HG02610 (cell line): ENCODE data around the gene CES5A.
"Not testable (repeated sequence)": the region's sequence is repeated elsewhere in the genome, so short reads cannot be mapped to it uniquely, and the experiment has no call there.

Experiments used
- ATAC-seq: cut with Tn5 transposase; IDR thresholded peaks from one replicate; pipeline ENCODE4 v1.9.1; 2021; ENCODE audit warnings: mild to moderate bottlenecking, moderate library complexity; ENCODE audit not compliant: unreplicated experiment

The CES5A gene

DNA sequence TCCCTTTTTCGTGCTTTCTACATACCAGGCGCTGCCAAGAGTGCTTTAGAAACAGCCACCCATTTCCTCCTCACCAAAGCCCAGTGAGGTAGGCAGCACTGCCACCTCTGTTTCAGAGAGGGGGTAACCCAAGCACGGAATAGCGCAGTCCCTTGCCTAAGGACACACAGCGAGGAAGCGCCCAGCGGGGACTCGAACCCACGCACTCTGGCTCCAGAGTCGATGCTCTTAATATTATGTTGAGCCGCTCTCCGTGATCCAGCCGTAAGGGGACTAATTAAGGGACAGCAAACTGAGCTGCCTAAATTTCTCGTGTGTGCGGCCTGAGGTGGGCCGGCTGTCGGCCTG lies 42.8 kb downstream of the CES5A start:
- ATAC-seq, result no peak

DNA sequence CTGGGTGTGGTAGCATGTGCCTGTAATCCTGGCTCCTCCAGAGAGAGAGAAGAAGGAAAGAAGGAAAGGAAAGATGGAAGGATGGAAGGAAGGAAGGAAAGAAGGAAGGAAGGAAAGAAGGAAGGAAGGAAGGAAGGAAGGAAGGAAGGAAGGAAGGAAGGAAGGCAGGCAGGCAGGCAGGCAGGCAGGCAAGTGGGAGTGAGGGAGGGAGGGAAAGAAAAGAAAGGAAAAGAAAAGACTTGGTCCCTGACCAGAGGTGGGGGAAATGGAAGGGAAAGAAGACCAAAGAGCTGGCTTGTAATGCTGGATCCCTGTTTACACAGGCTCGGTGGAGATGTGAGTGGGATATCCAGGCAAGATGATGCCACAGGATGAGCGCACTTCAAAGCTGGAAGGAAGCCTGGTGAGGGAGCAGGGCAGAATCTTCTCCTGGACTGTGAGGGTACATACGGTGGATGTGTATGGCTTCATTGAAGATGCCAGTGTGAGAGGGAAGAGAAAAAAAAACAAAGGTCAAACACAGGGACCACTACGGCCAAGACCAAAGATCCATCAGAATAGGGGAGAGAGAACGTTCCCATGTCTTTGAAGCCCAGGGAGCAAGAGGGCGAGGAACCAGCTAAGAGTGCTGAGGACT lies 44.4 kb downstream of the CES5A start:
- ATAC-seq, result no peak

DNA sequence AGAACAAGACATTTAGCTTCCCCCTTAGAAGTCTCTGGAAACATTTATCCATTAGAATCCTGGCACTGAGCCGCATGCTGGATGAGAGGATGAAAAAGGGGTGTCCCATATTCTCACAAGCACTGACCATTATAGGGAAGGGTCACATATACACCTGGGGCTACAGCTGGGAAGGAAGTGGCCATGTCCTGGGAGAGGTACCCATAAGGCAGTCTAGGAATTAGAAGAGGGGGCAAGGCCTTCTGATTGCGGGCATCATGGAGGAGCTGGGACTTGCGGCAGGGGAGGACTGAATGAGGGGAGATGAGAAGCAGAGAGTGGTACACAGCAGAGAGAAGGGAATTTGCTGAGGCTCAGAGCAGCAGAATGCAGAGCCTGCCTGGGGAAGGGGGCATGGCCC lies 45.9 kb downstream of the CES5A start:
- ATAC-seq, result not testable (repeated sequence)

DNA sequence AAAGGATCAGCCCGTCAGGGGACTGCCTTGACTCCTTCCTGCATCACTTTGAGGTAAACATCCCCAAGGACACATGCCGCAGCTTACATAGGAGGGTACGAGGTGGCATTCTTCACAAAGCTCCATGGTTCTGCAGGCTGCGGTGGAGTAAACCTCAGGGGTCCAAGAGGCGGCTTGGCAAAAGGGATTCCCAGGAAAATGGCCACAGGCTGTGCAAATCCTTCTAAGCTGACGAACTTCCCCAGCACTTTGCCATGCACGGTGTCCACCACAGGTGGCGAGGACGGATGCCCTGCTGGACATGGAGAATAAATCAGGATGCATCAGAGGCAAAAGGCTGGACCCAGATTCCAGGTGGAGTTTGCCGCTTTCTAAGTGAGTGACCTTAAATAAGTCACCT lies 46.5 kb downstream of the CES5A start:
- no peak for ATAC-seq

DNA sequence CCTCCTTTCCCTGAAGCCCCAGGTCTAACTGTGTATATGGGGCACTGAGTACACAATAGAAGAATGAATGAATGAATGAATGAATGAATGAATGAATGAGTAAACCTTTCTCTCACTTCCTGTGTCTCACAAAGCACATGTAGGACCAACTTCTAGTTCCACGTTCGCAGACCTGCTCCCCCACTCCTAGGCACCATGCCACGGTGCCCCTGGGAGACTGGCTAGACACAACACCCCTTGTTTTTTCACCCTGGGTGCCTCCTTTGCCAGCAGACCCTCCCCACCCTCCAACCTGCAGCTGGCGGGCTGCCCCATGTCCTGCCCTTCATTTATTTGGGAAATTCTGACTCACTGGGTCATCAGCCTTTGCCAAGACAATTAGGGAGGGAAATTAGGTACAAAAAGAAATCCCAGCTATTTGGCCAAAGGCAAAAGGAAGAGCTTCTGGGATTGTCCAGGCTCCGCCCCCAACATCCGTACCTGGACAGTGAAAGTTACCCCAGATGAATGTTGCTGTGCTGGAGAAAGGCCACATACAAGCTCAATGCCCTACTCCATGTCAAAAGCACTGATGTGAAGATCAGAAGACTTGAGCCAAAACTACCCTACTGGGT lies 50.0 kb downstream of the CES5A start:
- no peak for ATAC-seq

DNA sequence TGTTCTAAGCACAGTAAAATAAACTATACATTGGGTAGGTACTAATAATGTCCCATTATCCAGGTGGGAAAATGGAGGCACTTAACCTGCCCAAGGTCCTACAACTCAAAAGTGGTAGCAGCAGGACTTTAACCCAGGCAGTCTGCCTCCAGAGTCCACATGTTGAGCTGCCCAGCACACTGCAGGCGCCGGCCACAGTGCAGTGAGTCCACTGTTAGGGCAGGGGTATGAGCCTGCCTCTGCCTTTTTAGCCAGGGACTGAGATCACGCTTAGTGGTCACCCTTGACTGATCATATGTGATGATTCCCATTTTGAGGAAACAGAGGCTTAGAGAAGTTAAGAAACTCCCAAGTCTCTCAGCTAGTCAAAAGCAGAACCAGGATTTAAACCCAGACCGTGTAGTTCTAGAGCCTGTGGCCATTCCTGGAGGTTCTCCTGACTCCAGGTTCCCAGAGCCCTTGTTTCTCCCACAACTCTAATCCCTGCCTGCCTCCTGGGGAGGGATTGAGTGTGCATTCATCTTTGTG lies 50.6 kb downstream of the CES5A start:
- no peak for ATAC-seq

DNA sequence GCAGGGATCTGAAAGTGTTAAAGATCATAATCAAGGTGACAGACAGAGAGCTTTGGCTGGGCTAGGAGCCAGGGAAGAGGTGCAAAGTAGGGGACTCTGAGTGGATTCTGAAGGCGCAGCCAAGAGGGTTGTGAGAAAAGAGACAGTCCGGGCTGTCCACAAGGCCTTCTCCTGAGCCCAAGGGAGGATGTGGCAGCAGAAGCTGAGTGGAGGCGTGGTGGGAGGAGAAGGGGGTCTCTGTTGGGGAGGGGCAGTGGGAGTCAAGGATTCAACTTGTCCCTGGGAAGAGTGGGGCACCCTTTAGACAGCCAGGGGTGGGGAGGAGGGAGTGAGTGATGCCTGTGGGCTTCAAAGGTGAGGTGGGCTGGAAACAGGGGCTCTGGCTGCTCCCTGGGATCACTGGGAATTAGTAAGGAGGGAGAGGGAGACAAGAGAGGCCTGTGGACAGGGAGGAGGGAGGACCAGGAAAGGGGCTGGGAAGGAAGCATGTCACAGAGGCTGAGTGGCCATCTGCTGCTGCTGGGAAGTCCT lies 52.8 kb downstream of the CES5A start:
- no peak for ATAC-seq

DNA sequence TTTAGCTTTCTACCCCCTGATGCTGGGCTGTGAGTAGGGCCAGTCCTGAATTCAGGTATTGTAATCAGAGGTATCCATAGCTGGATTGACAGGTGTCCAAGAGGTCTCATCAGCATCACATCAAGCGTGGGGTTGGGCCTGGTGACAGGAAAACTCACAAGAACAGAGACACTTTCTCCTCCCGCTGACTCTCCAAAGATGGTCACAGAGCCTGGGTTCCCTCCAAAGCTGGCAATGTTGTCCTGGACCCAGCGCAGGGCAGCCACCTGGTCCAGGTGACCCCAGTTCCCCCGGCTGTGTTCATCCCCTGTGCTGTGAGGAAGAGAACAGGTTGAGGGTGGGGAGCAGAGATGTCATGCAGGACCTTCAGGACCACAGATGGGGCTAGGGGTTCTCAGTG lies 54.0 kb downstream of the CES5A start:
- no peak for ATAC-seq

DNA sequence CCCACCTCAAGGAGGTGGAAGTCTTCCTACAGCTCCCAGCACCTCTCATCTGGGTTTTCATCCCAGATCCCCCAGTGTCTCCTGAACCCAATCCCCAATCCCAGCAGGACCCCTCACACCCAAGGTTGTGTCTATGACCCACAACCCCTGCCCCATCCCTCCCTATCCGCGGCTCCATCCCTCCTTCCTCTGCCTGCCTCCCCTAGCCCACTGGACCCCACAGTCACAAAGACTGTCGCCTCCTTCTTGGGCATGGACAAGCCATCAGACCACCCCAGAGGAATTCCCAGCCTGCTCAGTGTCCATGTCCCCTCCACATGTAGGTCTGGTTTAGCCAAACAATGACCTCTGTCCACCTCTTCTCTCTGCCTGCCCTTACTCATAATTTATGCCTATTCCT lies 54.6 kb downstream of the CES5A start:
- ATAC-seq, result no peak

DNA sequence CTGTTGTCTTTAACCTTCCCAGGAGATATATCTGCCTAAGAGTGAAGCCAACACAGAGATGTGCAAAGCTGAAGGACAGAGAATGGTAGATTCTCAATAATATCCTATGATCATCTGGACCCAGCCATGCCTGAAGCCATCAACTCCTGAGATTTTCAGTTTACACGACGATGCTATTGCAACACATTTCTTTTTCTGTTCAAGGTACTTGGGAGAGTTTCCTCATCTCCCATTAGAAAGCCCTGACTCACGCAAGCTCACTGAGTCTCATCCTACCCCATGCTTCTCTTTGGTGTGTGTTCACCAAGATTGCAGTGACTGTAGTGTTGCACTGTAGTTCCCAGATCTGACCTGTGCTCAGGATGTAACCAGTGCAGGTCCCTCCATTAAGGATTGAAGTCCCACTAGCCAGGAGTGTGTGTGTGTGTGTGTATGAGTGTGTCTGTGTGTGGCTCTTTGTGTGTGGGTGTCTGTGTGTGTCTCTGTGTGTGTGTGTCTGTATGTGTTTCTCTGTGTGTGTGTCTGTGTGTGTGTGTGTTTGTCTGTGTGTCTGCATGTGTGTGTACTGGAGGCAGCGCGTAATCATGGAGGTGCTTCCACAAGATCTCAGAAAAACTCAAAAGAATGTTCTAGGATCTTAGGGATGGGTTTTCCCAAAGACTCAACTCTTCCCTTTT lies 57.8 kb downstream of the CES5A start:
- no peak for ATAC-seq

DNA sequence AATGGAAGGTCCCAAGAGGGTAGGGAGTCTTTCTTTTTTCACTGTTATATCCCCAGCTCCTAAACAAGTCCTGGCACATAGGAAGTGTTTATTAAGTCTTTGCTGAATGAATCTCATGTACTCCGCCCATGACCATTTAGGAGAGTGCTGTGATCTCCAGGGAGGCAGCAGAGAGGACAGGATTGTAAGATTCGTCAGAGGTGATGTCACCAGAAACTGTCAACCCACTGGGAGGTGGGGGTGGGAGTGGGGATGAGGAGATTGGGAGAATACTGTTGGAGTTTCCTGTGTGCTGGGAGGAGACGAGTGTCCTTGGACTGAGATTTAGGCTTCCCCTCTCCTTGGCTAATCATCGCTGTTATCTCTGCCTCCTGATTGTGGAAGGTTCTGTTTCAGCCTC lies 59.0 kb downstream of the CES5A start:
- ATAC-seq, result not testable (repeated sequence)

DNA sequence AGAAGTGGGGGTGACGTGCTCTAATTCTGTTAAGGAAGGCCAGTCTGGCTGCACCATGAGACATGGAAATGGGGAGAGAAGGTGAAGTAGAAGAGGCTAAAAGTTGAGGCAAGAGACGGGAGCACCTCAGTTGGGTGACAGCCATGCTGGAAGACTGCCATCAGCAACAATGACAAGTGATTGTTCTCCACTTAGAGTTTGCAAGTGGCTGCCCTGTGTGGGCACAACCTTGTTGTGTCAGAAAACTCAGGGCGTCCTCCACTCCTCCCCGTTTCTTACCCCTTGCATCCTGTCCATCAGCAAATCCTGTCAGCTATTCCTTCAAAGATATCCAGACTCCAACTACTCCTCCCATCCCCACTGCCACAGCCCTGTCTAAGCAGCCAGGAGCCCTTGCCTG lies 59.9 kb downstream of the CES5A start:
- ATAC-seq, result no peak

DNA sequence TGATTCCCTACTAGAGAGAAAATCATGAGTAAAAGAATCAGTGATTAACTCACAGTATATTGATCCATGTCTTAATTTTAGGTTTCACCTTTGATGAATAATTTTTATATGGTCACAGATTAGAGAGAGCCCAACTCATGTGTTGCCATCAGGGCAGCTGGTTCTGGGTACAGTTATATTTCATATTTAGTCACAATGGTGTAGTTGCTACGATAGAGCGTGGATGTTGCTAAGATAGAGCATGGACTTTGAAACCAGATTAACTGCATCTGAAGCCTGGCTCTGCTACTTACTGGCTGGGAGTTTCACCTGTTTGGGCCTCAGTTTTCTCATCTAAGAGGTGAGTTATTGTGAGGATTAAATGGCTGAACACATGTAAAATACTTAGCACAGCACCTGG lies 61.0 kb downstream of the CES5A start:
- ATAC-seq, result not testable (repeated sequence)

DNA sequence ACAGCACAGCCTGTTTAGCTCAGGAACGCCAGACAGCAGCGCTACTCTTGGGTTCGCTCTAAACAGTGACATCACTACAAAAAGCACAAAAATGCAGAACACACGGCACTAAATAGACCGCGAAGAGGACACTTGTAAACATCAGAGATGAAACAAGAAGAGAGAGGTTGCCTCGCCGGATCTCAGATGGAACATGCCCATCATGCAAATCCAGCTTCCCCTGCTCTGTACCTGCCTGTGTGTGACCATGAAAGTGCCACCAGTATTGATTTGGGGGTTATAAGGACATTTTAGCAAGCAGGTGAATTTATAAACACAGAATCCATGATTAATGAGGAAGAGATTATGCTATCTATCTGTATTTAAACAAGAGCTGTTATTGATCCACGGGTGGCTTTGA lies 61.4 kb downstream of the CES5A start:
- ATAC-seq, result not testable (repeated sequence)

DNA sequence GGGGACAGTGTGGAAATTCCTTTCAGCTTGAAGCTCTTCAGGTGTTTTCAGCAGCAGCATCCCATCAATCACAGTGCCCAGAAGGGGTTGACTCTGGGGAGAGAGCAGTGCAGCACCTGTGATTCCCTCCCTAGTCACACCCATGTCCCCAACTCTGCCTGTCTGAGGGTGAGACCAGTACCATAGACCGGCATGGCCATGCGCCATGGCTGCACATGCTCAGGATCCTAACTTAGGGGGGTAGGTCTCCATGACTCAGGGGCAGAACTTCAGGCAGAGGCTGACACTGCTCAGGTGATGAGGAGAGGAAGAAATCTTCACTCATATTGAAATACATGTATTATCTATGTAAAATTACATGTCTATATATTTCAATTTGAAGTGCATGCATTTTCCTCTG lies 62.2 kb downstream of the CES5A start:
- ATAC-seq, result no peak

DNA sequence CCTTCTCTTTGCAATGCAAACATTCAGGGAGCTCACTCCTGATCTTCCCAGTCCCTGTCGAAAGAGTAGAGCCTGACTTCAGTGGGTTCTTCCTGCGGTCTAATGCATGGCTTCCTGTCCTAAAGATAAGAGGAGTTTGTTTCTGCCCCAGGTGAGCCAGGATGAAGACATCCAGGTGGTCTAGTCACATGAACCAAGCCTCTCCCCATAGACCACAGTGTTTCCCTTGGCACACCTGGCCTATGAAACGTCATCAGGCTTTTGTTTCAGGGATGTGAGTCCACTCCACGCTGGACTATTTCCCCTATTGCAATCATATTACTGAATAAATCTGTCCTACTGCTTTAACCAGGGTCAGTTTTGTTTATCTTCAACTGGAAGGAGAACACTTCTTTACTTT lies 63.4 kb downstream of the CES5A start:
- no peak for ATAC-seq

DNA sequence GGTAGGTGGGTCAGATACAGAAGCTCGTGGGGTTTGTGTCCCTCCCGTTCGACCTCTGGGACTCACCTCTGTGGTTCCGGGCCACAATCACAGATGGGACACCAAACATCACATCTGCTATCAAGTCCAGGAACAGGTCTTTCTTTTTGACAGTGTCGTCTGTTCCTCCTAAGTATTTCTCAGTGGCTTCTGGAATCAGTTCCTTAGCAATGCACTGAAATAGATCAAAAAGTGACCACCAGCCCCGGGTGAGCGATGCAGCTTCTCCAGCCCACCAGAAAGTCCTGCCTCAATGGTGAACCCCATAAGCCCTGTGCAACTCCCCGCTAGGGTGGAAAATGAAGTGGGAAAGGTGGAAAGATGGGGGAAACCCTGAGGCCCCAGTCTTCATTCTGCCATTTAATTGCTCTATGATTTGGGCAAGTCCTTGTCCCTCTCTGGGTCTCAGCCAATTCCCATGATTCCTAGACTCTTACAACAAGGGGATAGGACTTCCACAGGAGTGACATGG lies 64.7 kb downstream of the CES5A start:
- no peak for ATAC-seq

DNA sequence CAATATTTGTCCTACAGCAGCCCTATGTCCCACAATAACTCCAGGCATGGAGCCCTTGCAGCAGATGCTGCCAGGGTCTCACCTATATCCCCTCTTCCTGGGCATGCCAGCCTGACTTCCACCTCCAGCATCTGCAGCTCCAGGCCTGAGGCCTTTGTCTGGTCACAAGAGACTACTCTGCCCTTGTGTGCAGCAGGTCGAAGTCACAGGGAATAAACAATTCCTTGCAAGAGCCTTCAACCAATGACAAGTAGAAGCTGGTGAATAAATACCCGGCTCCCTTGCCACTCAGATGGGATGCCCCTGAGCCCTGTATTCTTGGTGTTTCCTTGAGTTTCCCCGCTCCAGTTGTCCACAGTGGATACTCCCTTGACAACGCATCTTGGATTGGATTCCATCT lies 65.3 kb downstream of the CES5A start:
- ATAC-seq, result no peak

DNA sequence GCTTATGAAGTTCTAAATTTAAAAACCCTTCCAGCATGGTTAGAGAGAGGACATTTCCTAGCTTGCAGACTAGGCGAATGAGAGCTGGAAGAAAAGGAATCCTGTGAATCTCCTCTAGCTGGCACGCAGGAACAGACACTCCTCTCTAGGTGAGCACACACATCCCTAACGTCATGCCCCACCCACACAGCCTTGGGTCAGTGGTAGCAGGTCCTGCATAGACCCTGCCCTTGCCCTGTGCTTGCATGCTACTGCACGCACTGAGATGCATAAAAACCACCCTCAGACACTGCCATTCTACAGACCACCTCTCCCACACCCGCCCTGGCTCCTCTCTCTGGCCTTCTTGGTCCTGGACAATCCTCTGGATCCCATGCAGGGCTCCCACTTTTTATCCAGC lies 65.8 kb downstream of the CES5A start:
- ATAC-seq, result no peak

DNA sequence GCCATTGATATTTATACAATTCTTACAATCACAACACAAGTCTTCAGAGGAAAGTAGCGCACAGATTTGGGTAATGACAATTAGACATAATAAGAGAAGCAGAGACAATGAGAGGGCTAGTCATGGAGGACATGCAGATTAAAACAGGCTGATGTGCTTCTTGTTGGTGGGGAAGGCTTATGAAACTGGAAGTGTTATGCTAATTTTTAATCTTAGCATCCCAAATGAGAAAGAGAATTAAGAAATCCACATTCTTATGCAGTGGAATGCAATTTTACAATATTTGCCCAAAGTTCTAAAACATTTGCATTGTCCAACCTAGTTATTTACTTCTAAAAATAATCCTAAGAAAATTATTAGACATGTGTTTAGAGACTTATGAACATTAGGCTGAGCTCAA lies 66.9 kb downstream of the CES5A start:
- not testable (repeated sequence) for ATAC-seq

DNA sequence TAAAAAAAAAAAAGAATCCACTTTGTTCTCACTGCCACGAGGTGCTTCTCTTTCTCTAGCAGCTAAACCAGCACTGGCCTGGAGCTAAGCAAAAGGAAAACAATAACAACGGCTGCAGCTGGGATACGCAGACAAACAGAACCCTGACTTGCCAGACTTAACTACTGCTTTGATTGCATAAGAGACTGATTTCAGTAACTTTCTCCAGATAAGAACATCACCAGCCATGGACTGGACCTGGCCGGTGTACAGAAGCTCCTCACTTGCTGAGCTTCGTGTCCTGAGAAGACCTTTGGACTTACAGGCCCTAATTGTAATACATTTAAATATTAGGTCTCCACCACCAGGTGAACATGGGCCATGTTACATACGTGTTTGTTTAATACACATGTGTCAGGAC lies 70.1 kb downstream of the CES5A start:
- ATAC-seq, result not testable (repeated sequence)

DNA sequence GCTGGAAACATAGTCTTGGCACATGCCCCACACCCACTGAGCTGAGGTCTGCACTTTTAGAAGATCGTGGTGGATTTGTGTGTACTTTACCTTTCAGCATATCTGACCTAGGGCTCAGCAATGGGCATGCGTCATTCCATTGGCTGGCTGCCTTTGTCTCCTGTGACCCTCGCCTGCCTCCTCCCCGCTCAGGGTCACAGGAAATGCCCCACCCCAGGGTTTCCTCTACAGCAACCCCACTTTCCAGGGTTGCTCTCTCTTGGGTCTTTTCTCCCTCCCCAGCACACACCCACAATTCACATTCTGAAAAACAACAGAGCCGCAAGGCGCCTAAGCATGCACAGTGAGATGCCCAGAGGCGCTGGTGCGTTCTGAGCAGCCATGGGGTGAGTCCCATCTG lies 71.5 kb downstream of the CES5A start:
- not testable (repeated sequence) for ATAC-seq
